ENCODE results near the gene ADGRD1.
"Not testable (repeated sequence)": the region's sequence is repeated elsewhere in the genome, so short reads cannot be mapped to it uniquely, and the experiment has no call there.

ADGRD1 gene

DNA sequence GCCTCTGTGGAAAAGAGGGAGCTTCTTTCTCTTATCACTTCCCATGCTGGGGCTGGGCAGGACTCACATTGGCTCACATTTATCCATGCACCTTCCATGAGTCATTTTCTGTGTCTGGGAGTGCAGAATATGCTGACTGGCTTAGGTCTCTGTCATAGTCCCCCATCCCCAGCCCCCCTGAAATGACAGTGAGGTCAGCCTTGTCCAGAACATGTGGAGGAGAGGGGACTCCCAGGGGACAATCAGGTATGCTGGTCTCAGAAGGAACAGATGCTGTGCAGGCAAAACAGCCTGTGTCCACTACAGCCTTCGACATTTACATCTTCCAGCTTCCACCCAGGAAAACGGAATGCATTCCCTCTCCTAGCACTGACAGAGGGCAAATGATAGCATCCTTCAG, 35.0 kb downstream of the ADGRD1 start:
- no peak for DNase-seq

DNA sequence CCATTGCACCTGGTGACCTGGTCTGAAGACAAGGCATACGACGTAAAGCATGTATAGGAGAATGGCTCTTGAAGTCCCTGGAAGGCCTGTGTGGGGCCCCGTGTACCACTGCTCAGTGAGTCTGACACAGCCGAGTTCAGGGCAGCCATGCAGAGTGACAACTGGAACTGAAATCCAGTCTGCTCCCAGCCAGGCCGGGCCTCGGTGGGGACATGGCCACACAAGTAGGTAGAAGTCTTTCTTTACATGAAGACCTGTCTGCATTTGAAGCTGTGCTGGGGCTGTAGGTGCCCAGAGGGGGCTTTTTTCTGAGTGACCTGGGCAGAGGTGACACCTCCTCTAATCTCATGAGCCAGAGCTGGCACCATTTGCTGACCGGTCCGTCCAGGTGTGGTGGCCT, 35.7 kb downstream of the ADGRD1 start:
- DNase-seq = no peak

DNA sequence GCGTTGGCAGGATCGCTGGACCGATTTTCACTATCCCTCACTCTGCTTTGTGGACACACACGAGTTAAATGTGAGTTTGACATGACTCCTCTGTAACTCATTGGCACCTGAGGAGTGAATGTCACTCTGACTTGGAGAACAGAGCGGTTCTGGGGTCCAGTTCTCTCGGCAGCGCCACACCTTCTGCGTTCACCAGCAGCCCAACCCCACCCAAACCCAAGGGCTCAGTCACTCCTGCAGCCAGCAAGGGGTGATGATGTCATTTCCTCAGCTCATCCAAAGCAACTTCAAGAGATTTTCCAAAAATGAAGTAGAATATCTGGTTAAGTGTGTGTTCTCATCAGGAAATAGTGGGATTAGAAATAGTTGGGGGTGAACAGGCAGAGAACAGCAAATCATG, 36.3 kb downstream of the ADGRD1 start:
- DNase-seq = no peak

DNA sequence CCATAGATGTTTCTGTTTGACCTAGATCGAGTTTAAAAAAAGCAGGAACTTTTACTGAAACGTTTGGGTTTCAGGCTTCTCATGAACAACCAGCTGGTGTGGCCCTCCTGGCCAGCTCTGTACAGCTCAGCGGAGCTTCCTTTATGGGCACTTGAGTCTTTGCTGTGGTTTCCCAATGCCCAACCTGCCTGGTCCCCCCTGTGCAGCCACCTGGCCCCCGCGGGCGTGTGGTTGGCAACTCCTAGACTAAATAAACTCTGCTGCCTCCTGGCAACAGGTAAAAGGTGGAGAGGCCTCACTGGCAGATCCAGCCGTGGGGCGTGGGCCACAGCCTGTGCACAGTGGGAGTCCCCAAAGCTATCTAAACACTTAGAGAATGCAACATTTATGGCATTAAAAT, 38.7 kb downstream of the ADGRD1 start:
- peak; percentile 61 for DNase-seq

DNA sequence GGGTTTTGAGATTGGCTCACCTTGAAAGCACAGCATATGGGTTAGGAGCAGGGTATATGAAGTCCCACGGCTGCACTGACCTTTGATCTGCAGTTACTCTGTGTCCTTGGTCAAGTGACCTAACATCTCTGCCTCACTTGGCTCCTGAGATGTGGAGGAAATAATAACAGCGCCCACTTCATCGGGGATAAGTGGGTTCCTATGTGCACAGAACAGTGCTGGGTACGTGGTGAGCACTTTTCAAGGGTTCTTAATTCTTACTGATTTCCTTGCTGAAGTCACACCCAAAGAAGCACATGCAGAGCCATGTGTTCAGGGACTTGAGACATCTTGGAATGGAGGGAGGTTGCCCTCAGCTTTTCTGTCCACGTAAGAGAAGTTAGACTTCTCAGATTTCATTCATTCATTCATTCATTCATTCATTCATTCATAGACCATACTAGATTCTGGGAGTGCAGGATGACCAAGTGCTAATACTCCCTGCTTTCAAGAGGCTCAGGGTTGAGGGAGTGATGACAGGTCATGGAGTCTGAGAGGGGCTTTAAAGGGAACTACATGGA, 39.4 kb downstream of the ADGRD1 start:
- DNase-seq = no peak

DNA sequence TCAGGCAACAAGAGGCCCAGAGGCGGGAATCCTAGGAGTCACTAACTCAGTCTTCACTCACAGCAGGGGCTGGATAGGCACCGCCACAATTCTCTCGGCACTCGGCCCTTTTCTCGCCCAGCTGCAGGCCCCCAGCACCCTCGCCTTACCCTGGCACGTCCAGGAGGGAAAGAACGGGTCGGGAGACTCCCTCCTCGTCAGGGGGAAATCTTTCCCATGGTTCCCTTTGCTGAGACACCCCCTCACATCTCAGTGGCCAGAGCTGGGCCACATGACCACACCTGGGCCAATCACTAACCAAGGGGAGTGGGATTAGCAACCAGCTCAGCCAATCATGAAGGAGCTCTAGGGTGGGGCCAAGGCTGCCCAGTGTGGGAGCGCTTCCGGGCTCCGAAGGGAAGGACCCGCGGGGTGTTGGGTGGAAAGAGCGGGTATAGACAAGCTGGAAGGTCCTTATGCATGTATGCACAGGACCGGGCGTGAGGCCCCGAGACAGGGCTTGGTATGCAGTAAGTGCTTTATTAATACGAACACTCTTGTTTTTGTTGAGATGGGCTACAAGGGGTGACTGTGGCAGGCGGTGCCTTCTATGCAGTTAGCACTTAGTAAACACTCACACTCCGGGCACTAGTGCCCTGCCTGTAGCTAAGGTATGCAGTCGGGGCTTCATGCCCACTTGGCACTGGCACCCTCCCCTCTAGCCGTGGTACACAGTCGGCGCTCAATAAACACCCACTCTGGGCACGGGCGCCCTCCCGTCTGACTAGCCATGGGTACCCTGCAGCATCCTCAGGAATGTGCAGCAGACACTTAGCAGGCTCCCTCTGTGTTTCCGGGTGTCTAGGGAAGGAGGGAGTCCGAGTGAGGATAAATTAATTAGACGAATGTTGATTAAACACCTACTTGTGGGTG, 40.3 kb downstream of the ADGRD1 start:
- no peak for DNase-seq

DNA sequence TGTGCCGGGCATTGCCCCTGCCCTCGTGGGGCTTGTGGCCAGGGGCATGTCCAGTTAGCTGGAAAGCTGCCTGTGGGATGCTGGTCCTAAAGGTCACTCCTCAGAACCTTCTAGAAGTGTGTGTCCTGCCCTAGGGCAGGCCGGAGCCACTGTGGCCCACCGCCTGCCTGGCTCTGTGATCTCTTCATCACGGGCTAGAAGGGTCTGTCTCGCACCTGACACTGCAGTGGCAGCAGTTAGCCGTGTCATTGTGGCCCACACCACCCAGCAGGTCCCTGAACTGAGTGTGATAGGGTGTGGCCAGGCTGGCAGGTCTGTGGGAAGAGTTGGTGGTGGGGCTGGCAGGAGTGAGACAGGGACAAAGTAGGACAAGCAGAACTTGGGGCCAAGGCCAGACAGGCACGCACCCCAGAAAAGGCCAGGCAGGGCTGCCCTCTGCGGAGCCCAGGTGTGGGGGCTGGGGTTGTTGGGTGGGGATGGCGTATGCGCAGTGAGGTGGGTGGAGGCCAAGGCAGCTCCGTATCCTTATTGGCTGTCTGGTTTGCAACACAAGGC, 41.2 kb downstream of the ADGRD1 start:
- DNase-seq = no peak

DNA sequence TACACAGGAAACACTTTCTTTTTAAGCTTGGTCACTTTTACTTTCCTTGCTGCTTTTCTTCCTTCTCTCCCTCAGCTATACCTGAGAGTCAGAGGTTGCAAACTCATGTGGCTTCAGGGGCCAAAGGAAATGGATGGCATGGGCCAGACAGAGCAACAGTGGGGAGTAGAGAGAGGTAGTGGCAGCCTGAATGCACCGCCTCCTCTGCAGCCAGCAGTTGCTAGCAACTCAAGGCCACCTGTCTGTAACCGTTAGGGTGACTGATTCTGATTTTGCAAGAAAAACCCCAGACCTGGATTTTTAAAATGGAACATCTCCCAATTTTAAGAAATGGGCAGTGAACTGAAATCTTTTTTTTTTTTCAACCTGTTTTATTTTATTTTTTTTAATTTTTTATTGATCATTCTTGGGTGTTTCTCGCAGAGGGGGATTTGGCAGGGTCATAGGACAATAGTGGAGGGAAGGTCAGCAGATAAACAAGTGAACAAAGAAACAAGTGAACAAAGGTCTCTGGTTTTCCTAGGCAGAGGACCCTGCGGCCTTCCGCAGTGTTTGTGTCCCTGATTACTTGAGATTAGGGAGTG, 41.8 kb downstream of the ADGRD1 start:
- DNase-seq = not testable (repeated sequence)

DNA sequence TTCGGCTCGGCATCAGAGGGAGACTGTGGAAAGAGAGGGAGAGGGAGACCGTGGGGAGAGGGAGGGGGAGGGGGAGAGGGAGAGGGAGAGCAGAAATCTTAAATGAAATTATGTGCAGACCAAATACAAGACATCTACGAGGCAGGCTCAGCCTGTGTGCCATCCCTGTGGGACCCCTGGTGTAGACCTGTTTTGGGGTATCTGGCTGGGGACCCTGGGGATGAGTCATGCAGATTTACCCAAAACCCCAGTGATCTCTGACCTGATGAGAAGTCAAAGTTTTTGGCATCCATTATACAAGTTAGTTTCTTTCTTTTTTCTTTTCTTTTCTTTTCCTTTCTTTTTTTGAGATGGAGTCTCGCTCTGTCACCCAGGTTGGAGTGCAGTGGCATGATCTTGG, 44.4 kb downstream of the ADGRD1 start:
- no peak for DNase-seq

DNA sequence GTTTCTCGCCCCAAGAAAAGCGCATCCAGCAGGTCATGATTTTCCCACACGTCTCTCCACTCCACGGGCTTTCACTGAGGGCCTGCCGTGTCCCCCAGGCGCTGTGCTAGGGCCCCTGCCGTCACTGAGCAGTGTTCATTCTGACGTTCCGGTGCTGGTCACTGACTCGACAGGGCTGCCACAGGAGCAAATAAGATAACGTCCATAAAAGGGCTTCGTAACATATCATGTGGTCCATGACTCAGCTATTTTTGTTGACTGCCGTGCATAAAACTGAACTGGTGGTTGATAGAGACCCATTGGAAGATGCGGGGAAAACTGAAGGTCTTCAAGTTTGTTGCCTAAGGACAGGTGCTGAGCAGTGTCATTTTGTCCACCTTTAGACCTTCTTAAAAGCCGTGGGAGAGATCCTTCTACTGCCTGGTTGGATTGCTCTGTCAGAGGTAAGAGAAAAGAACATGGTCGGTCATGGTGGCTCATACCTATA, 46.3 kb downstream of the ADGRD1 start:
- DNase-seq = no peak

DNA sequence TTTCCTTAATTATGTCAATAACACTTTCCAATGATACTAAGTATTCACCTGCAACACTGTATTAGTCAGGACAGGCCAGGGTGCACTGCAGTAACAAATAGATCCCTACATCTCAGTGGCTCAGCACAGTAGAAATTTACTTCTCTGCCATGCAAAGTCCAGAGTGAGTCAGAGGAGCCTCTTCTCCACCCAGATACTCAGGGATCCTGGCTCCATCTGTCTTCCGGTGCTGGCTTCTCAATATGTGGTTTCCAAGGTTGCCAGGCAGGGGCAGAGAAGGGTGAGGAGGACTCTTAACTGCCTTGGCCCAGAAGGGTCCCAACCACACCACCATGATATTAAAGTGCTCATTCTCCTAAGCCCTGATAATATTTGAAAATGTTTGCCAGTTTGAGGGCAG, 47.8 kb downstream of the ADGRD1 start:
- no peak for DNase-seq

DNA sequence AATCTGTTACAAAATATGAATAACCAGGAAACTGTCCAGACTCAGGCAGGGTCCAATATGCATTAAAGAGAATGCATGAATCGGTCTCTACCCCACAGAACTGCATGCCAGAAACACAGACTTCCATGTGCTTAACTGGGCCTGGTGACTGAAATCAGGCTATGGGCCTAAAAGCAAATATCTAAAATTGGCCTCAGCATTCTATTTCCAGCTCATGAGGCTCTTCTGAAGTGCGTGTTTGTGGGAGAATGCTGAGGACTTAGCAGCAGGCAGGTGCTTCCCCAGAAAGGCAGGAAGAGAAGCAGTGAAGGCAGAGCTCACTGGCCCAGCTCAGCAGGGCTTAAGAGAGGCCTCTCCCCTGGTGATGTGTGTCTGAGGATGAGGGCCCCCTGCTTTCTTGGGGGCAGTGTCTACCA, 48.5 kb downstream of the ADGRD1 start:
- DNase-seq = no peak

DNA sequence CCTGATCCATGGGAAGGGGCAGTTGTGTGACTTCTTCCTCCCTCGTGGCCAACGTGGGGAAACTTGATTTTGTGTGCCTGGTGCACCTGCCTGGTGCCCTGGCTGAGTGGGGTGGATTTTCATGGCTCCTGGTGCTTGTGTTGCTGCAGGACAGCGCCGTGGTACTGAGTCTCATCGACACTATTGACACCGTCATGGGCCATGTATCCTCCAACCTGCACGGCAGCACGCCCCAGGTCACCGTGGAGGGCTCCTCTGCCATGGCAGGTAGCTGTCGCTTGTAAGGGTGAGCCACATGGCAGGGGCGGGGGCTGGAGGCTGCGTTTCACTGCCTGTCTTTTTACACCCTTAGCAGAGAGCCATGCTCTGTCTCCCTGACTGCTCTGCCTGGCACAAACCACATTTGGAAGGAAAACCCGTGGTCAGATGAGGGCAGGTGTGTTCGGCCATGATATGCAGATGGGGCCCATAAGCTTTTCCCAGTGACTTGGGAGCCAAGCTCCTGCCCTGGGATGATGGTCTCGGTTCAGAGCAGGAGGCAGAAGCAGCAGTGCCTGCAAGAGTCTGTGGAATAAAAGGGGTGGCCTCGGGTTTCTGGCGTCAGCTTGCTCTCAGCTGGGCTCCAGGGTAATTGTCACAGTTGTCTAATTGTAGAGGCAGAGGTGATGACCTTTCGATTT, 49.5 kb downstream of the ADGRD1 start:
- no peak for DNase-seq

DNA sequence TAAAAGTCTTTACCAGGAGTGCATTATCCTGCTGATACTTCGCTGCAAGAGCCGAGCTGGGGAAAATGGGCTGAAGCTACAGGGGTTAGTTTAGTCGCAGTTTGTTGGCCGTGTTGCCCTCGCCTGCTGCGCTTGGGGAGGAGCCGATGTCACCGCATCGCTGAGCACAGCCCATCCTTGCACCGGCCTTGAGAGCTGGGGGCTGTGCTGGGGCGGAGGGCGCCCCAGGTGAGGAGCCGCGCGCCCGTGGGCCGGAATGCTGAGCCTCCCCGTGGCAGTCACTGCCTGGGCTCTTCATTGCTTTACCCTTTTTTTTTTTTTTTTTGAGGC, 50.0 kb downstream of the ADGRD1 start:
- DNase-seq = no peak

DNA sequence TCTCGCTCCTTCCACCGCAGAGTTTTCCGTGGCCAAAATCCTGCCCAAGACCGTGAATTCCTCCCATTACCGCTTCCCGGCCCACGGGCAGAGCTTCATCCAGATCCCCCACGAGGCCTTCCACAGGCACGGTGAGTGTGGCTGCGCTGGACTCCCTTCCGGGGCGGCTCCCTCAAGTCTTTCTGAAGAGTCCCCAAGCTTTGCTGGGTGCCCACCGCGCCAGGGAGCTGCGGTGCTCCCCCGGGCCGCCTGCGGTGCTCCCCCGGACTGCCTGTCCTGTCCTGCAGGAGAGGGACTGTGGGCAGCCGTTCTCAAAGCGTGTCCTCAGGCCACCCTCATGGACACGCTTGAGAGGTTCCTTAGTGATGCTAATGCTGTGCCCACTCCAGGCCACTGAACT, 50.5 kb downstream of the ADGRD1 start:
- no peak for DNase-seq

DNA sequence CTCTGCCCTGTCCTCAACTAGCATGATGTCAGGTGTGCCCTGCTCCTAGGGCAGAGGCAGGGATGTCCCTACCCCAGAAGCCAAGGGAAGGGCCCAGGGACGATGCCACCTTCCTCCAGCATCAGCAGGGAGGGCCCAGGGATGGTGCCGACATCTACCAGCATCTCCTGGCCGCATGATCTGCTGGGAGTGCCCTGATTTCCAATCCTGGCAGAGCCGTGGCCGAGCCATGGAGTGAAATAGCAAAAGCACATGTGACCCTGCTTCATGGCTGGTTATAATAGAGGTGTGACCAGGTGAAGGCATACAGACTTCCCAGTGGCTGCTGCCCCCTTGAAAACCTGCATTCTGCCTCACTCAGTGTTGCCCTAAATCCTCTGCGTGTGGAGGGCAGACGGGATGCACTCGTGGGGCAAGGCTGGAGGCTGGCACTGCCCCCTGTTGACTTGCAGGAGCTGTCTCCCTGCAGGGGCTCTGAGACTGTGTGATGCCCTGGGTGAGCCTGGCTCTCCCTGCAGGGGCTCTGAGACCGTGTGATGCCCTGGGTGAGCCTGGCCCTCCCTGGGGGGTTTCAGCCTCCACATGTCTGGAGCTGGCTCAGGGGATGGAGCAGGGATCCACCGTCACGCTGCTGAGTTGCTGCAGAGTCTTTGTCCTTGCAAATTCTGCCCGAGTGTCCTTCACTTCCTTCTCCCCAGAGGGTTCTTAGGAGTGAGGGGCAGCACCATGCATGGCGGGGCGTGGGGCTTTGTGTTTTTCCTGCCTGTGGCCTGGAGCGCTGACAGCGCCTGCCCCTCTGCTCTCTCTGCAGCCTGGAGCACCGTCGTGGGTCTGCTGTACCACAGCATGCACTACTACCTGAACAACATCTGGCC, 51.7 kb downstream of the ADGRD1 start:
- DNase-seq = no peak

DNA sequence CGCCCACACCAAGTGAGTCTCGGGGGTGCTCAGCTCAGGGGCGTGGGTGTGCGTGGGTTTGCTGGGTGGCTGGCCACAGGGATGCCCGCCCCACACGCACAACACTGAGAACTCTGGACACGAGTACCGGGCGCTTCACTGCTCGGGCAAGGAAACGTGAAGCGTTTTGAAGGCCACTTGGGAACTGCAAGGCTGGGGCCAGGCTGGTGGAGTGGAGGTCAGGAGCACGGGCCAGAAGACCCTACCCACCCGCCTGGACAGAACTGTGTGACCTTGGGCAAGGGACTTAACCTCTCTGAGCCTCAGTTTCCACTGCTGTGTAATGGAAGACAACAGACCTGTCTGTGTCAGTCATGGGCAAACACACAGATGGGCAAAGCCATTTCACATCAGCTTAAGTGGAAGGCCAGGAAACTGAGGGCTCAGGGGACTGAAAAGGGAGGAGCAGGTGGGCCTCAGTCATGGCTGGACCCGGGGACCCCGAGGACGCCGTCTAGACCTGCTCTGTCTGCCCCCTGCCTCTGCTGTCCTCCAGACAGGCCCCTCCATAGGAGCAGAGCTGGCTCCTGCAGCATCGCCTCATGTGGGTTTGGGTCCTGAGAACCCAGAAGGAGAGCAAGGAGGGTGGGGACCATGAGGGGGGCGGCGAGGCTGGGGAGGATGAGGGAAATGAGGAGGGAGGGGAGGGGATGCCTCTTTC, 52.5 kb downstream of the ADGRD1 start:
- DNase-seq = no peak

DNA sequence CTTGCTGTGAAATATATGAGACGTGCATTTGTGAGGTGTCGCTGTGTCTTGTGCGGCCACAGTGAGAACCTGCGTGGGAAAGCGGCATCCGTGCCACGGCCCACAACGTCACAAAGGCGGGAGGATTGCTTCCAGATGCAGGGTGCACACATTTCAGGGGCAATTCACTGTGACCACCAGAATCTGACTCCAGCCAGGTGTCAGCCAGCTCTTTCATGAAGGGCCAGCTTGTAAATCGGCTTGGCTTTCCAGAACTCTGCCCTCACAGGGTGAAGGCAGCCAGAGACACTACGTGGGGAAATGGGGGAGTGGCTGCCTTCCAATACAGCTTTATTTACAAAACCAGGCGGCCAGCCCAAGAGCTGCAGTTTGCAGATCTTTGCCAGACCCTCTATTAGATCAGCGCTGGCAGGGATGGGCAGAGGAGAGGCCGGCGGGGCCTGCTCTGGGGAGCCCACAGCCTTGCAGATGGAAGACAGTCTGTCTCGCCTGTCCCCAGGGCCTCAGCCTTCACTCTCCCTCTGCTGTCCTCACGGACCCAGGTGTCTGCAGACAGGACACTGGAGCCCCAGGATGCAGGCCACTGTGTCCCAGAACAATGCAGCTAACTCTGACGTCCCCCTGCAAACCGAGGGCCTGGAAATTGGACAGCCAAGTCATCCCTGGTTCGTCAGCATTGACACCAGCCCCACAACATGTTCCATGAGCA, 53.5 kb downstream of the ADGRD1 start:
- no peak for DNase-seq

DNA sequence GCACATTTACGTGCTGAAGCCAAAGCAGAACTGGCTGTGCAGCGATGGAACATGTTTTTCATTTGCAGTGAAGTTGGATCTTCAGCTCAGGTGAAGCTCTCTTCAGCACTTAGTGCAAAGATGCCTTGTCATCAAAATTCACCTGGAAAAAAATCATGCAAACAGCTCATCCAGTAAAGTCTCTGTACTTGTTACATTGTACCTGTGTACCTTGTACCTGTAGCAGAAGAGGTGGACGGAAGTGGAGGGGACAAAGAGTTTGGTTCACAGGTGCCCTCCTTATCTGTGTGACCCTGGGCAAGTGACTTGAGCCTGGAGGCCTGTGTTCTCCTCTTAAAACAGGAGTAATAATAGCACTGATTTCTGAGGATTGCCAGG, 54.0 kb downstream of the ADGRD1 start:
- DNase-seq = no peak

DNA sequence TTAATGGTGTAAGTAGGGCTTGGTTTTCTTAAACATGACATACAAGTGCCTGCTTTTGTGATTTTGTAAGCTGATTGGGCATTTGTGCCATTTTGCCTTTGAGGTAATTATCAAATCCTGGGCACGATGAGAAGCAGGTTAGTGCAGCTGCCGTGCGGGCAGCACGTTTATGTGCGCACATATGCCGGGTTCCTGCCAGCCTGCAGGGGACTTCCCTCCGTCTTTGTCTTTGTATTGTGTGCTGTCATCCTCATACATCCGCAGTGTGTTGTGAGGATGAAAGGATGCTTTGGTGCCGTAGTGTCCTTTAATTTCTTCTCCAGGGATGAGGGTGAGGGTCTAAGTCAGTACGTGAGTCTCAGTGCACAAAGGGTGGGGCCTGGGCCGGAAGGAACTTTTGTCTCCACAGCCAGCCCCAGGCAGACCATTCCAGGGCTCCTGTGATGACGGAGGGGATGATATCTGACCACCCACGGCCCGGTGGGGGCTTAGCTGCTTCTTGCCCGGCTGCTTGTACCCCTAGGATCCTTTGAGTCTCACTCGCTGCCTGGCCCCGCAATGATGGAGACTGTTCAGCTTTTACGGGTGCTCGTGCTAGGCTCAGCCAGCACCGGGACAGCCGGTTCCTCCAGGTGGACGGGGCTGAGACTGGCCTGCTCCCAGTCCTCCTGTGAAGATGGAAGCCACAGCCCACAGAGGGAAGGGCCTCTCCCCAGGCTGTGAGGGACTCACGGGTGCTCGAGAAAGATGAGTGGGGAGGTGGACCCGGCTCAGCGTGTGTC, 54.6 kb downstream of the ADGRD1 start:
- DNase-seq = no peak
